Fibroblast of the conjunctiva (primary cell): ENCODE data around the gene WSB1.
A peak's percentile ranks its signal among the peaks of the same experiment; 100 is the strongest.
"Not testable (repeated sequence)": the region's sequence is repeated elsewhere in the genome, so short reads cannot be mapped to it uniquely, and the experiment has no call there.

Source experiments
- DNase-seq: peaks from one replicate; pipeline ENCODE4 v3.0.0-alpha.2; 2010; ENCODE audit warnings: low read depth

Gene WSB1

DNA sequence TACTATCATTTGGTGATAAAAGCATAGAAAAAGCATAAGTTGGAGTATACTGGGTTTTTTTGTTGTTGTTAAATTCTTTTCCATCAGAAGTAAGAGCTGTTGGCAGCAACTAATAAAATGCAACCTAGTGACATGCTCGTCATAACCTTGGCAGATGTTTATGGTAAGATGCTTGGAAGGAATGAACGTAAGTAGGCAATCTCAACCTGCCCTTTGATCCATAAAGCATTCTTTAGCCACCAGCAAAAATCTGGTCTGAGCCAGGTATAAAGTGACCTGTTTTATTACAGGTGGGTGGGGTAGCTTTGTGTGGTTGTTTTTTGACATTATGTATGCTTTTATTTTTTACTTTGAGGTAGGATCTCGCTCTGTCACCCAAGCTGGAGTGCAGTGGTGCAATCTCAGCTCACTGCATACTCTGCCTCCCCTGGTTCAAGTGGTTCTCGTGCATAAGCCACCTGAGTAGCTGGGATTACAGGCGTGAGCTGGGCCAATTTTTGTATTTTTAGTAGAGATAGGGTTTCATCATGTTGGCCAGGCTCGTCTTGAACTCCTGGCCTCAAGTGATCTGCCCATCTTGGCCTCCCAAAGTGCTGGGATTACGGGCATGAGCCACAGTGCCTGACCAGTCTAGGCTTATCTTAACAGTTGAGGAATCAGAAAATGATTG lies 22.0 kb downstream of the WSB1 start:
- DNase-seq: no peak

DNA sequence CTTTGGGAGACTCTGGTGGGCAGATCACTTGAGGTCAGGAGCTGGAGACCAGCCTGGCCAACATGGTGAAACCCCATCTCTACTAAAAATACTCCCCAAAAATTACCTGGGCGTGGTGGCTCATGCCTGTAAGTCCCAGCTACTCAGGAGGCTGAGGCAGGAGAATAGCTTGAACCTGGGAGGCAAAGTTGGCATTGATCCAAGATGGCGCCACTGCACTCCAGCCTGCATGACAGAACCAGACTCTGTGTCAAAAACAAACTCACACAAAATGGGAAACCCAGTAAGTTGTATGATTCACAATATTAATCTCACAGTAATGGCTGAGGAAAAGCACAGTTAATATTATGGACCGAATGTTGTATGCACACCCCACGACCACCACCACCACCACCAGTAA lies 24.3 kb downstream of the WSB1 start:
- DNase-seq: no peak

DNA sequence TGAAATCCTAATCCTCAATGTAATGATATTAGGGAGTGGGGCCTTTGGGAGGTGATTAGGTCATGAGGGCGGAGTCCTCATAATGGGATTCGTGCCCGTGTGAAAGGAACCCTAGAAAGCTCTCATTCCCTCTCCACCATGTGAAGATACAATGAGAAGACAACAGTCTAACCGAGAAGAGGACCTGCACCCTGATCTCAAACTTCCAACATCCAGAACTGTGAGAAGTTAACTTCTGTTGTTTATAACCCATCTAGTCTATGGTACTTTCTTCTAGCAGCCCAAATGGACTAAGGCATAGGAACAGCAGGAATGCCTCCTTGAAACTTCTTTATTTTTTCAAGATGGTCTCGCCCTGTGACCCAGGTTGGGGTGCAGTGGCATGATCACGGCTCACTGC lies 24.7 kb downstream of the WSB1 start:
- no peak for DNase-seq

DNA sequence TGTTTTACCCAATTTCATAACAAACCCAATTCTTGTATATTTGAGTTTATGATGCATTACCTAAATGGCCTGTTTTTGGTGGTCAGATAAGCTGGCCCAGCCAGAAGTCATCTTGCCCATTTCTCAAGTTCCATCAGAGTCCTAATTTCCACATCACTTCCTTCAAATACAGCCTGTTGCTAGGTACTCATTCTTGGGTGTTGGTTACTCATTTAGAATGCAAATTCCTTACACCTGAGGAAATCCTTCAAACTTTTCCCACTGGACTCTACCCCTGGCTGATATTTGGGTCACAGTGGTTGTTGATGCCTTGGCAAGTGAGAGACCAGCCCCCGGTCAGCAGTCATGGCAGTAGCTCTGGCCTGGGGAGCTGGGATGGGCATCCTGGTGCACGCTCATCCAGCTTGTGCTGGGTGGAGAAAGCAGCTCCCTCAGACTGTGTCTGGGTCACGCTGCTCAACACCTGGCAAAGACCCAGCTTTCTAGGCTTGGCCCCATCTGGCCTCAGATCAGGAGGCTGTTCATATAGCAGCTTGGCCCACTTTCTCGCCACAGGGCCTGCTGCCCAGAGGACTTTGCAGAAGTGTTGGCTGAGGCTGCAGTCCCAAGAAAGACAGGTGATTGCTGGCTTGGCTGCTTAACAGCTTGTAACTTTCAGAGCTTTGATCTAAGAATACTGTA lies 25.8 kb downstream of the WSB1 start:
- DNase-seq: peak; percentile 79

DNA sequence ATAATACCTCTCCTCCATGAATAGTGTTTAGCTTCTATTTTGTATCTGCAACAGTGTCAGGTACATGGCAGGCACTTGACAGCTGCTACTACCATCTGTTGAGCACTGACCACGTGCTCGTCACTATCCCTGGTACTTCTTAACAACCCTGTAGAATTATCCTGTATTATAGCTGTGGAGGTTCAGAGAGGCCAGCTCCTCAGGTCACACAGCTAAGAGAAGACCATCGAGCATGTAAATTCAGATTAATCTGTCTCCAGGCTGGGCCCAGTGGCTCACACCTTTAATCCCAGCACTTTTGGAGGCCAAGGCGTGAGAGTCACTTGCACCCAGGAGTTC lies 26.3 kb downstream of the WSB1 start:
- no peak for DNase-seq

DNA sequence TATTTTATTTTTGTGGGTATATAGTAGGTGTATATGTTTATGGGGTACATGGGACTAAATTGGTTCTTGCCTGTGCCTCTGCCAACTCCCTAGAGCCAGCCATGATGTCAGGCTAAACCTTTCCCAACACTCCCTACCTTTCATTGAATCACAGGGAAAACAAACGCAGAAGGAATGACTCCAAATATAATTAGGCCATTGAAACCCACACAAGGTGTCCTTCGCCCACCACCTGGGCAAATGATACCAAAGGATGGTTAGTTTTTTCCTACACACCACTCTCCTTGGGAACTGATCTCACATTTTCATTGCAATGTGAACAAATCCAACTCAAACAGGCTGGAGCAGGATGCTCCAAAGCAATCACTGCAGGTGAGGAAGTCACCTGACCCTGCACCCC lies 27.5 kb downstream of the WSB1 start:
- DNase-seq: no peak

DNA sequence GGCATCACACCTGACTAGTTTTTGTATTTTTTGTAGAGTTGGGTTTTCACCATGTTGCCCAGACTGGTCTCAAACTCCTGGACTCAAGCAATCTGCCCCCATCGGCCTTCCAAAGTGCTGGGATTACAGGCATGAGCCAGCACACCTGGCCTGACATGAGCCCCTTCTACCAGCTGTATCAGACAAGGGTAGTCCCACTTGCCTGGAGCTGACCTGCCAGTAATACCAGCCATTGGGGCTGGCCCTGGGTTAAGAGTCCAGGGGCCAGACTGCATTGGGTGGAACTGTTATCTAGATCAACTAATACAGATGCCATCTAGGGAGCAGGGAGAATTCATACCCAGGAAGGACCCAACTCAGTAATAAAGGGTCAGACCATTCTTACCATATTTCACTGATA lies 28.1 kb downstream of the WSB1 start:
- no peak for DNase-seq

DNA sequence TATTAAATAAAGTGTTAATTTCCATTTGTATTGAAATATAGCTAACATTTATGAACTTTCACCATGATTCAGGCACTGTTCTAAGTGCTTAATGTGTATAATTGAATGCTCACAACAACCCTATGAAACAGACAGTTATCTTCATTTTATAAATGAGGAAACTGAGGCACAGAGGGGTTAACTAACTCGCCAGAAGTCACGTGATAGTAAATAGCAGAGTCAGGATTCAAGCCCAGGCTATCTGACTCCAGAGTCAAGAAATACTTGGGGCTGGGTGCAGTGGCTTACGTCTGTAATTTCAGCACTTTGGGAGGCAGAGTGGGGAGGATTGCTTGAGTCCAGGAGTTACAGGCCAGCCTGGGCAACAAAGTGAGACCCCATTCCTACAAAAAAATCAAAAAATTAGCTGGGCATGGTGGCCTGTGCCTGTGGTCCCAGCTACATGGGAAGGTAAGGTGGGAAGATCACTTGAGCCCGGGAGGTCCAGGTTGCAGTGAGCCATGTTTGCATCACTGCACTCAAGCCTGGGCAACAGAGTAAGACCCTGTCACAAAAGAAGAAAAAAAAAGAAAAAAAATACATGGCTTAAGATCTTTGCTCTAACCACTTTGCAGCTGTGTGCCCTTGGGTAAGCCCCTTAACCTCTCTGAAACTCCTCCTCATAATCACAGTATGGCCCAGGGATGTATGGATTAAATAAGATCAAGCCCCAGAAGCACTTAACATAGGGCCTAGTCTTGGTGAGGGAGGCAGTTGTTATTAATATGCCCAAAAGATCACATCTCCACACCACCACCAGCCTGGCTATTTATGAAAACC lies 29.0 kb downstream of the WSB1 start:
- no peak for DNase-seq

DNA sequence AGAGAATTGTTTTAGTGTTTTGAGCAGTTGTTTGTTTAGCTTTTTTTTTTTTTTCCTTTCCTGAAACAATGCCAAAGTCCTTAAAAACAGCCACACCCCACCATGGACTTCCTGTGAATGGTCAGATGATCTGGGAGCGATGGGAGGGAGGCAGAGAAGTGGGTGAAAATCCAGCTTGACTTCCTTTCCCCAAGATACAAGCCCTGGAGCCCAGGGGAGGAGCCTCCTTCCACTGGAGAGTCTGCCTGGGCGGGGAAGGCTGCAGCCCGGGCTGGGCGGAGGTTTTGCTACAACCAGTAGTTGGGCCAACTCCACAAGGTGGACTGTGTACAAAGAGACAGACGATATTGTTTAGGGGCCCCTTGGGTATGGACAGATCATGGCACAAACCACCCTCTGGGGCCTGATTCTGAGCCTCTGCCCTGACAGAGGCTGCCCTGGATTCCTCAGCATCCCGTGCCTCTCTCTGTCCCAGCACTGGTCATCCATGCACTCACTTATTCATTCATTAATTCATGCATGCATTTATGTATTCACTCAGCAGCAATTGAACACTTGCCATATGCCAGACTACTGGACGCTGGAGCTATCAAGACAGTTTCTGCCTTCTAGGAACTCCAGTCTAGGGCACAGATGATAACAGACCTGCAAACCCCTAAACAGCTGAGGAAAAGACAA lies 29.8 kb downstream of the WSB1 start:
- peak; percentile 58 for DNase-seq

DNA sequence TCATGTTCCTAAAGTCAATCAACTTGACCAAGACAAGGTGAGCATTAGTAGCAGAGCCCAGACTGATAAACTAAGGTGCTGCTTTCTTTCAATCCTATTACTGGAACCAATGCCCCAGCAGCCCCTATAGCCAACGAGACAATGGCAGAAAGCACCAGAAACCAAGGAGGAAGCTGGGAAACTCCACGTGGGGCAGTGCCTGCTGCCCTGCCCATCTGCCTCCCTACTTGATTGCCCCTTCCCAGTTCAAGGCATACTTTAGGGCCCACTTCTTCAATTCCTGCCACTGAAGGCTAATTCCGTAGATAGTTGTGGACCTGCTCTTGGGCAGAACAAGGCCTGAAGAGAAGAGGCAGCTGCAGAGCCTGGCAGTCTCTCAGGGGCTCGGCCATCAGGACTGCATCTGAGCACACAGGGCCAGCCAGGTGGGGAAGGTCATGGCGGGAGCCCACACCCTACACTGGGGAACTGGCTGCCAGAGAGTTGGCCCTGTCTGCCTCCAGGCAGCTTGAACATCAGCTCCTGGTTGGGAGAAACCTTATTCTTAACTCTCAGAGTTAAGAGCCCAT lies 30.9 kb downstream of the WSB1 start:
- no peak for DNase-seq

DNA sequence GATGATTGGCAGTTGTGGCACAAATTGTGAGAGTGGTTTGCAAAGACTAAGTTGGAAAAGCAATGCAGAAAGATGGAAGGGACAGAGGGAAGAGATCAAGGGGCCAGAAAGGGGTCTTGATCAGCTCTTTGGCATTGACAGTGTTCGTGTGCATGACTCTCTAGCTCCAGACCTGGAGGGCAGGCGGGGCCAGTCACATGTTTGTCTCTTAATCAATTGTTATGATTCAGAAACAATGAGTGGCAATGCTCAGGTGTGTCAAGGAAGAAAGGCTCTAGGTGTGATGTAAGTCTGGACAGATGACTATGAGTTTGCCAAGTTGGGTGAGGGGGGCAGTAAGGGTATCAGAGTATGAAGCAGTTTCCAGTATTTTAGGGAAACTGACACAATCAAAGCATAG lies 32.1 kb downstream of the WSB1 start:
- DNase-seq: no peak

DNA sequence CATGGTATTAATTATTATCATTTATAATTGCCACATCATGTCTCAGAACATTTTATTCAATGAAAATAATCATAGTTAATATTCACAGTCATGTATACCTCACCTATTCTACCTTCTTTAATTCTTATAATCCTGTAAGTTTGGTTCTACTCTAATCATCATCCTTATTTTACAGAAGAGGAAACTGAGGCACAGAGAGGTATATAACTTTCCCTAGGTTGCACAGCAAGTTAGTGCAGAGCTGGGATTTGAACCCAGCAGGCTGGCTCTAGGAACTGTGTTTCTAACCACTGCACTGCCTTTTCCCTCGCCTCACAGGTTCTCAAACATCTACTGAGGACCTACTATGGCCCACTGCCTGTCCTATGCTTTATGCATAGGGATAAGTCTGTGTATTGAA lies 32.7 kb downstream of the WSB1 start:
- DNase-seq: no peak

DNA sequence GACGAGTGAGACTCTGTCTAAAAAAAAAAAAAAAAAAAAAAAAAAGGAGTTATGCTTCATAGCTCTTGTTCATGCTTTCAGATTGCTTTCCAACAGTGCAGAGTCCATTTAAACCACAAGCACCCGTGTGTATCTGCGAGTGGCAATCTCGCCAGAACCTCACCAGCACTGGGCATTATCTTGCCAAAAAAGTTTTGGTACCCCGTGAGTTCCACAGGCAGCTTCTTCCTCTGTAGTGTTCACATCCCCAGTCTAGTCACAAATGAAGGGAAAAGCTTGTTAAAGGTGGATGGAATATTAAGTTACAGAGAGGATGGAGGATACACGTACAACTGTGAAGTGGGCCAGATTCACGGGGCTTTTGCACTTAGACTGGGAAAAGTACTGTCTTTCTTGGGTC lies 33.5 kb downstream of the WSB1 start:
- no peak for DNase-seq

DNA sequence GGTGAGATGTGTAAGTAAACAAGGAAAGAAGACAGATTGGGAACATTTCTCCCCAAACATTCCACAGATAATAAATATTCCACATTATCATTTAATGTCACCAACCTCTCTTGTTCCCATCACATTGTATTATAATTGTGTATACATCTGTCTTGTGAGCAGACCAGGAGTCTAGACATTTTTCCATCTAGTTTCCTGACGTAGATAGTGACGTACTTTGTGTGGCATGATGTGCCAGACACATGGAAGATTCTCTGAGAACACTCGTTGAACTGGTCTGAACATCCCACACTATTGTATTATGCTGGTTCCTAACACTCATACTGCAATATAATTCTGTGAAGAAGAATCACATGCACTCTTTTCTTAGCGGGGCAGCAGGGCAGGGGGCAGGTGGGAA lies 34.0 kb downstream of the WSB1 start:
- DNase-seq: no peak

DNA sequence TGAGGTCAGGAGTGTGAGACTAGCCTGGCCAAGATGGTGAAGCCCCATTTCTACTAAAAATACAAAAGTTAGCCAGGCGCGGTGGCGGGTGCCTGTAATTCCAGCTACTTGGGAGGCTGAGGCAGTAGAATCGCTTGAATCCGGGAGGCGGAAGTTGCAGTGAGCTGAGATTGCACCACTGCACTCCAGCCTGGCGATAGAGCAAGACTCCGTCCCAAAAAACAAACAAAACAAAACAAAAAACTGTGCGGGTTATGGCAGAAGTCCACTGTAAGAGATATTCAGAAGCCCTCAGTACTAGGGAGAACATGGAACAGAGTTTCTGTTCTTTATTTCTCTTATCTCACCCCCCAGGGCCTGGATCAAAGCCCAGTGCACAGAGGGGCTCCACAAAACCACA lies 34.8 kb downstream of the WSB1 start:
- DNase-seq: not testable (repeated sequence)

DNA sequence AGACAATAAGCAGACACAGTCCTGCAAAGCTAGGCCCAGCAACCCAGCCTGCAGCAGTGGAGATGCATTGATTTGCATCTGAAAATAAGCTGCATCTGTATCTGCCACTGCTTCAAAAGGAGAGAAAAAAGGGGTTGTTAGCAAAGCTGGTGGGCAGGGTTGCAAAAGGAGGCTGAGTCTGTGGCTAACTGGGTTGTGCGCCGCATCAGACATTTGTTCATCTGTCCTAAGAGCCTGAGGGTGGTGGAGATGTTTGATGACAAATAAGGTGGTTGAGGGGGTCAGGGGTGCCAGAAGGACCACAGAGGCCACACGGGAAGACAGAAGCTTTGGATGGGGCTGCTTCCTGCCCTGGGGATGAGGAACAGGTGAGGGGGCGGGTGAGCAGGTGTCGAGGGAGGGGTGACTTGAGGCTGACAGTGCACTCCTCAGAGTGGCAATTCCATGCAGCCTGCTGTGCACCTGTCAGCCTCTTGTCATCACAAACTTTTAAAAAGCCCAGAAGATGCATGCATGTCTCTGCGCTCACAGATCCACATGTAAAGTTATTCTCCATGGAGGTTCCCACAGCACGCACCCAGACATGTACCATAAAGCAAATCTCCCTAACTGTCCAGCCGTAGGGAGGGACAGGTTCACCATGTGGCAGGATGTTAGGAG lies 35.4 kb downstream of the WSB1 start:
- DNase-seq: no peak

DNA sequence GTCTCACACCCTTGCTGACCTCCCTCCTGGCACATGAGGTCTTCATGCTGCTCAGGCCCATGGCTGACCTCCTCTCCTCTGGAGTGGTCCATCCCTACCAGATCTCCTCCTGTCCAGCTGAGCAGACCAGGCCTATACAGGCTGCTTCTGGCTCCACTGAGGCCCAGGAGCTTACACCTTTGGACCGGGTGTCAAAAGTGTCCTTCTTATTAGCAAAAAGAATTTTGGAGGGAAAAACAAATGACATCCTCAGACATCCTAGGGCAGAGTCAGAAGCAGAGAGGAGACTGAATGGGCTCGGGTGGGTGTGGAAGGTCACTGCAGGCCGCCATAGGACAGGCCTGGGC lies 38.1 kb downstream of the WSB1 start:
- DNase-seq: no peak

DNA sequence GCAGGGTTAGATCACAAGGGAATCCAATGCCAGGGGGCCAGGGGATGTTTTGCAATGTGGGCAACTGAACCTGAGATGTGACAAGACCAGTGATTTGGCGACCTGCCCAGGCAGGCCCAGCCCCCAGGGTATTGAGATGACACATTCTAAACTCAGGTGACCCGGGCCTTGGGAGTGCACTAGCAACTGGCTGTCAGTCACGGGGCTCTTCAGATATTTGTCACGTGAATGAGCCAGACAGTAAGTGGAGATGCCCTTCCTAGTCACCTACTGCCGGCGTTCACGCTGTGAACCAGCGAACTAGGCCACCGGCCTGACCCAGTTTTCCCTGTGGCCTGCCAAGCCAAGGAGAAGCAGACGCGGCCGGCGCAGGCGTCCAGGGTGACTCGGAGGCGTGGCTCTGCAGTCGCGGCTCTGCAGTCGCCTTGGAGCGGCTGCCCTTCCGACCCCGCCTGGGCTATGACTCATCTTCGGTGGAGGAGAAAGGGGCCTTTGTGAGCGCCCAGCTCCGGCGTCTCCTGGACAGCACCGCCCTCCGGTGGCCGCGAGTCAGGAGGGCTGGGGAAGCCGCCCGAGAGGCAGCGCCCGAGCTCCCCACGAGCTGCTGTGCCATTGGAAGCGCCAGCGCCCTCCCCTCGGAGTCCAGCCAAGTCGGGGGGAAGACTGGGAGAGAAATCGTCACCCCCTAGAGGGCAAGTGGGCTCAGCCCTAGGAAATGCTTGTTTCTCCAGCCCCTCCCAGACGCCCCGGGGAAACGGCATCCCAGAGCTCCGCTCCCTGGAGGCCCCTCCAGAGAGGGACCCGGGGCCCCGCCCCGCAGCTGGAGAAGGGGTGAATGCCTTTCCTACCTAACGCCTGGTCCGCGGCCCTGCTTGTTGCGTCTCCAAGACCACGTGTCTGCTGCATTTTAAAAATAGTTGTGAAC lies 38.8 kb downstream of the WSB1 start:
- DNase-seq: peak; percentile 95

DNA sequence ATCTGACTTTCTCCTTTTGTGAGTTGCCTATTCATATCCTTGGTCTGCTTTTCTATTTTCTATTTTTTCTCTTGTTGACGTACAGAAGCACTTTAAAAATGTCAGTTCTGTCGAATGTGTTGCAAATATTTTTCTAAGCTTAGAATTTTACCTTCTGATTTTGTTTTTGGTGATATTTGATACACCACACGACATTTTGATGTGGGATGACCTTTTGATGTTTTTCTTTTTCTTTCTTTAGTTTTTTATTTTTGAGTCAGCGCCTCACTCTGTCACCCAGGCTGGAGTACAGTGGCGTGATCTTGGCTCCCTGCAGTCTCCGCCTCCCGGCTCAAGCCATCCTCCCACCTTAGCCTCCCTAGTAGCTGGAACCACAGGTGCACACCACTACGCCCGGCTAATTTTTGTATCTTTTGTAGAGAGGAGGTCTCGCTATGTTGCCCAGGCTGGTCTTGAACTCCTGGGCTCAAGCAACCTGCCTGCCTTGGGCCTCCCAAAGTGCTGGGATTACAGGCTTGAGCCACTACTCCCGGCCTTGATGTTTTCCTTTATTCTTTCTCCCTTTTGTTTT lies 39.6 kb downstream of the WSB1 start:
- no peak for DNase-seq

DNA sequence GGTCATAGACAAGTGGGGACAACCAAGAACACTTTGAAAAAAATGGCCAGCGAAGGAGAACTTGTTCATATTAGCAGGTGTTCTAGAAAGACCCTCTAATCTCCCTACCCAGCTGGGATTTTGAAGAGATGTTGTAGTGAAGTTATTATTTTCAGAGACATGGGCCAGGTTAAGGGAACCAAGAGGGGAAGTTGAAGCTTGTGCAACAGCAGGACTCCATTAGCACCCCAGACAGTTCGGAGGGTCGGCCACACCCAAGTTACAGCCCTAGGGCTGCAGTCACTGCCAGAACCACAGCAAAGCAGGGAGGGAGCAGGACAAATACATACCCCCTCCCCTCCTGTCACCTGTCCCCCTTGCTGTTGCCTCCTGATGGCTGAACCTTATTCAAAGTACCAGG lies 42.3 kb downstream of the WSB1 start:
- no peak for DNase-seq
